Measurements from ENCODE around the gene GATAD2B. TPM values are rescaled to one million over a fixed set of nuclear protein-coding genes. Genes with fewer than 3 reads are reported as not detected.

Gene GATAD2B
- total RNA-seq, 5 donors from 2014 or later (not counting 1 experiment from before 2014, with no cell fraction given): 94.6 to 107 (median 103) TPM

Other genes starting within 250 kb of the GATAD2B start
- under 1 TPM in 3 of 5 donors, not detected in 2; 0.23 to 0.44 (median 0.35) TPM for gene NPR1, start 244.3 kb downstream of the GATAD2B start, total RNA-seq
- 10 to 100 TPM; 45.9 to 57.7 (median 48.5) TPM for gene INTS3, start 194.9 kb downstream of the GATAD2B start, total RNA-seq
- gene SLC27A3, start 147.6 kb downstream of the GATAD2B start, total RNA-seq: 10 to 100 TPM; 11.0 to 24.5 (median 18.9) TPM
- 100 to 1,000 TPM; 161 to 220 (median 196) TPM for gene DENND4B, start 23.7 kb upstream of the GATAD2B start, total RNA-seq
- gene CRTC2, start 35.6 kb upstream of the GATAD2B start, total RNA-seq: 100 to 1,000 TPM; 108 to 153 (median 122) TPM
- gene SLC39A1, start 40.6 kb upstream of the GATAD2B start, total RNA-seq: 10 to 100 TPM; 15.1 to 22.0 (median 16.4) TPM
- 1 to 10 TPM; 3.3 to 9.0 (median 6.3) TPM for gene CREB3L4, start 44.9 kb upstream of the GATAD2B start, total RNA-seq
- gene JTB, start 54.7 kb upstream of the GATAD2B start, total RNA-seq: 100 to 1,000 TPM in 3 of 5 donors, 10 to 100 TPM in 2; 90.4 to 137 (median 129) TPM
- 1 to 10 TPM in 4 of 5 donors, under 1 TPM in 1; 0.91 to 3.6 (median 2.6) TPM for gene RAB13, start 63.4 kb upstream of the GATAD2B start, total RNA-seq
- 1,000 to 10,000 TPM; 4,147 to 5,898 (median 5,716) TPM for gene RPS27, start 67.8 kb upstream of the GATAD2B start, total RNA-seq
- under 1 TPM; 0.10 to 0.35 (median 0.18) TPM for gene NUP210L, start 232.1 kb upstream of the GATAD2B start, total RNA-seq

Measured in T-cell (primary cell).